CD4-positive, alpha-beta T cell treated with Interleukin-2 at 100 ng/mL for 4 hours (primary cell): ENCODE data around the gene HFE.
A peak's percentile ranks its signal among the peaks of the same experiment; 100 is the strongest.
"Not testable (repeated sequence)": the region's sequence is repeated elsewhere in the genome, so short reads cannot be mapped to it uniquely, and the experiment has no call there.

Experiments used
- DNase-seq: peaks from one replicate; pipeline ENCODE4 v3.0.0-alpha.2; 2020; ENCODE audit warnings: low spot score

HFE gene

DNA sequence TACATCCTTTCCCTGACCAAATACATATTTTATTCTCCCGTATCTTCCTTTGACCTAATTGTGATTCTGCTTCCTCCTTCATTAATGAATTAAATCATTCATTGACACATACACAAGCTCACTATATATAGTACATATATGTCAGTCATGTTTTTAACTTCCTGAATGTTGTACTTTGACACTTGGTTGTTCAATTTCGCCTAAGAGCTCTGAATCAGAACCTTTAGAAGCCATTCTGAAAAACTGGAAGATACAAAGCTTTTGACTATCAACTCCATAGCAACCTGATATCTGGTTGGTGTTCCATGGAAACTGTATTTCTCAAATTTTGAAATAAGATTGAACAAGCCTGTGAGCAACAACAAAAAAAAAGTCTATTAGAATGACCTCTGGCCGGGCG is 27.3 kb upstream of the HFE start:
- no peak for DNase-seq

DNA sequence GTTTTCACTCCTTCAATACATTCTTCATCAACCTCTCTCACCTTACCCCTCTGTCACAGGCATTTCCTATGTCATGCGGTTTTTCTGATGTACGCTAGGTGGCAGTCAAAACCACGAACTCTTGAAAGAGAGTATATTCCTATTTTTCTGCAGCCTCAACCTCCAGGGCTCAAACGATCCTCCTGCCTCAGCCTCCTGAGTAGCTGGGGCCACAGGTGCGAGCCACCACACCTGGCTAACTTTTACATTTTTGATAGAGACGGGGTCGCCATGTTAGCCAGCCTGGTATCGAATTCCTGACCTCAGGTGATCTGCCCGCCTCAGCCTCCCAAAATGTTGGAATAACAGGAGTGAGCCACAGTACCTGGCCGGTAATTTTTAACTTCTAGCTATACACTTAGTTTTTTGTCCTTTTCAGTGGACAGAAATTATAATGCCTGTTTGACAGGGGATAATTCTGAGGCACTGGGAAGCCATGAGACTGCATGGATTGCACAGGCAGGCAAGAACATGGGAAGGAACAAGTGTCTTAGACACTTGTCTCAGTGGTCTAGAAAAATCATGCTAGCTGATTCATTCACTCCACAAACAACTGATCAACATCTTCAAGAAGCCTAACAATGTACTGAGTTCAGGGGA is 22.5 kb upstream of the HFE start:
- DNase-seq = peak; percentile 71

DNA sequence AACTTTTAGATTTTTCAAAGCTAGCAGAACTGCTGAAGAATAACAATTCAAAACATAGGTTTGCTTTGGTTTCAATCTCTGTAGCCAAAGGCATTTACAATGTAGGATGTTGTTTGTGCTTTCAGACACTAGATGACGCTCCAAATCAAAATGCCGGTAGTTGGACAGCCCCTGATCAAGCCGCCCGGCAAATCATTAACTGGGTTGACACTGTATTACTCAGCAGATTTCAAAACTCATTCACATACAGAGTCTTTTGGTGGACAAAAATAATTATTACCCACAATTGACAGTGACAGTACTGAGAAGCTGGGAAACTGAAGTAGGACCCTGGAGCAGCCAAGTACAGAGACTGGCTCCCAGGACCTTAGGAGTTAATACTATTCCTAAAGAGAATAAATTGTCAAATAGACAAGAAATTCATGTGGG is 21.3 kb upstream of the HFE start:
- DNase-seq = peak; percentile 79

DNA sequence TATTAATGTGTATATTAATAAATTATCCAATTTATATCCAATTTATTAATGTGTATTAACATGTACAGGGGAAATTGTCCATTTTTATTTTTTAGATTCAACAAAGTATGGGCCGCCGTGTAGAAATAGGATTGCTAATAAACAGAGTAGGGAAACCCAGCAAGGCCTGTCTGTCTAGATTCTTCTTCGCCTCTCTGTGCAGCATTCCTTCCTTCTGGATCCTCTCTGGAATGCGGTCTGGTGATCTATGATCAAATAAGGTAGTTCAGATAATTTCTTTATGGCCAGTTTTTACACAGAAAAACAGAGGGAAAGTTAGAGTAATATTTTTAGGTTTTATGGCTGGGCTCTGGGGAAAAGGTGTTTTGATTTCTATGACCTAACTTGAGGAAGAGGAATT is 19.9 kb upstream of the HFE start:
- DNase-seq = no peak

DNA sequence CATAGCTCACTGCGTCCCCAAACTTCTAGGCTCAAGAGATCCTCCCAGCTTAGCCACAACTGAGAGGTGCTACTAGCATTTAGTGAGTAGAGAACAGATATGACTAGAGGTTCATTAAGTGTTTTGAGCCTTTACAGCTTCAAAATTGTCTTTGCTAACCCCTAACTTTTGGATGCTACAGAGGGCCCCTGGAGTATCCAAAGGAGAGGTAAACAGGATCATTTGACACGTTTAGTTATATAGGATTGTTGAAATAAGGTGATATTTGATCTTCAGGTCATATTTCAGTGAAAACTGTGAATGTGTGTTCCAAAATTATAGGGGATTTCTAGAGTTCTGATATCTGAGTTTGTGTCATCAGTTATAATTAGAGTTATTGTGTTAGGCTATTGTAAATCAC is 19.2 kb upstream of the HFE start:
- no peak for DNase-seq

DNA sequence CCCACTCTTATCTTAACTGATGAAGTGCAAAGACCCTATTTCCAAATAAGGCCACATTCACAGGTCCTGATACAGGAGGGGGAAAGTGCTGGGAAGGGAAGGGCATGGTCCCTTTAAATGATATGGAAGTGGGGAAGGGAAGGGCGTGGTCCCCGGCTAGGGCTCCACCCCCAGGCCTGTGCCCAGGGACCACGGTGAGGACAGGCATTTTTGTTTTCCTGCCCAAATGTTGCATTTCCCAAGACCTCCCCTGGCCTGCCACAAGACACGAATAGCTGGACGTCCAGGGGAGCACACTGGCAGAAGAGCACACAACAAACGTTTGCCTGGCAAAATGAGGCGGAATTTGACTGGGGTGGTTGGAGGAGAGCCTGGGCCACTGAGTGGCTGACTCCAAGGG is 16.1 kb upstream of the HFE start:
- DNase-seq = no peak

DNA sequence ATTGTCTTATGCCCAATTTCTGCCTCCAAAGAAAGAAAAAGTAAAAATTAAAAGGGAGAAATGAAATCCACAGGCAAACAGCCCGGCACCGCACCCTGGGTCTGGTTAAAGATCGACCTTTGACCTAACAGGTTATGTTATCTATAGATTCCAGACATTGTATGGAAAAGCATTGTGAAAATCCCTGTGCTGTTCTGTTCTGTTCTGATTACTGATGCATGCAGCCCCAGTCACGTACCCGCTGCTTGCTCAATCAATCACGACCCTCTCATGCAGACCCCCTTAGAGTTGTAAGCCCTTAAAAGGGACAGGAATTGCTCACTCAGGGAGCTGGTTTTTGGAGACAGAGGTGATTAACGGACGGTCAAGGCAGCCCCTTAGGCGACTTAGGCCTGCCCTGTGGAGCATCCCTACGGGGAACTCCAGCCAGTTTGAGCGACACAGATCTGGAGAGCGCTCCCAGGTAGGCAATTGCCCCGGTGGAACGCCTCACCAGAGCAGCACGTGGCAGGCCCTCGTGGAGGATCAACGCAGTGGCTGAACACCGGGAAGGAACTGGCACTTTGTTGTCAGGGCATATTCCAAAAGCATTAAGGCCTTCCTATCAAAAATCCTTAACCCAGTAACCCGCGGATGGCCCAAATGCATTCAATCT is 12.0 kb upstream of the HFE start:
- no peak for DNase-seq

DNA sequence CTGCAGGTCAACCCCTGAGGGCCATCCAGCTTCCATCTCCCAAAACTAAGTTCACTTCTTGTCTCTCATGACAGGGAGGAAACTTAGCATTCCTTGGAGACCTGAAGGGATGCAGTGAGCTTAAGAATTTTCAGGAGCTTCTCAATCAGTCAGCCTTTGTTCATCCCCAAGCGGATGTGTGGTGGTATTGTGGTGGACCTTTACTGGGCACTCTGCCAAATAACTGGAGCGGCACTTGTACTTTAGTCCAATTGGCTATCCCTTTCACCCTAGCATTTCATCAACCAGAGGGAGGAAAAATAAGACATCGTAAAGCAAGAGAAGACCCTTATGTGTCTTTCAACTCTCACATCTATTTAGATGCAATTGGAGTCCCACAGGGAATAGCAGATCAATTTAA is 9.2 kb upstream of the HFE start:
- DNase-seq = not testable (repeated sequence)

DNA sequence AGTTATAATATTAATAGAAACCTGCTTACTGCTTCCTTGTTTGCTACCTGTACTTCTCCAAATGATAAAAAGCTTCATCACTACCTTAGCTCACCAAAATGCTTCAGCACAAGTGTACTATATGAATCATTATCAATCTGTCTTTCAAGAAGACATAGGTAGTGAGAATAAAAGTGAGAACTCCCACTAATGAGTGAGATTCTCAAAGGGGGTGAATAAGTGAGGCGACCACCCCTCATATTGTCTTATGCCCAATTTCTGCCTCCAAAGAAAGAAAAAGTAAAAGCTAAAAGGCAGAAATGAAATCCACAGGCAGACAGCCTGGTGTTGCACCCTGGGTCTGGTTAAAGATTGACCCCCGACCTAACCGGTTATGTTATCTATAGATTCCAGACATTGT is 6.1 kb upstream of the HFE start:
- DNase-seq = not testable (repeated sequence)

DNA sequence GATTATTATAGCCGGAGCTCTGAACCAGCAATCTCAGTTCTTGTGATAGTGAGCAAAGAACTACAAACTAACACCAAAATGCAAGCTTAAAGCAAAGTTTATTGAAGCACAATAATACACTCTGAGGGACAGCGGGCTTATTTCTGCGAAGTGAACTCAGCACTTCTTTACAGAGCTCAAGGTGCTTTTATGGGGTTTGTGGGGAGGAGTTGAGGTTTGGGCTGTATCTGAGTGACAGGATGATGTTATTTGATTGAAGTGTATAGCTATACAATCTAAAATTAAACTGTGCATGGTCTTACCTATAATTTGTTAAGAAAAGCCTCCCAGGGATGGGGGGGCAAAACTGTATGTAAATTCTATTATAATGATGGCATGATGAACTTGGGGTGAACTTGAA is 1.0 kb upstream of the HFE start:
- peak; percentile 68 for DNase-seq

DNA sequence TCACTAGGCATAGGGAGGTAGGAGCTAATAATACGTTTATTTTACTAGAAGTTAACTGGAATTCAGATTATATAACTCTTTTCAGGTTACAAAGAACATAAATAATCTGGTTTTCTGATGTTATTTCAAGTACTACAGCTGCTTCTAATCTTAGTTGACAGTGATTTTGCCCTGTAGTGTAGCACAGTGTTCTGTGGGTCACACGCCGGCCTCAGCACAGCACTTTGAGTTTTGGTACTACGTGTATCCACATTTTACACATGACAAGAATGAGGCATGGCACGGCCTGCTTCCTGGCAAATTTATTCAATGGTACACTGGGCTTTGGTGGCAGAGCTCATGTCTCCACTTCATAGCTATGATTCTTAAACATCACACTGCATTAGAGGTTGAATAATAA is 1.1 kb downstream of the HFE start:
- DNase-seq = no peak

DNA sequence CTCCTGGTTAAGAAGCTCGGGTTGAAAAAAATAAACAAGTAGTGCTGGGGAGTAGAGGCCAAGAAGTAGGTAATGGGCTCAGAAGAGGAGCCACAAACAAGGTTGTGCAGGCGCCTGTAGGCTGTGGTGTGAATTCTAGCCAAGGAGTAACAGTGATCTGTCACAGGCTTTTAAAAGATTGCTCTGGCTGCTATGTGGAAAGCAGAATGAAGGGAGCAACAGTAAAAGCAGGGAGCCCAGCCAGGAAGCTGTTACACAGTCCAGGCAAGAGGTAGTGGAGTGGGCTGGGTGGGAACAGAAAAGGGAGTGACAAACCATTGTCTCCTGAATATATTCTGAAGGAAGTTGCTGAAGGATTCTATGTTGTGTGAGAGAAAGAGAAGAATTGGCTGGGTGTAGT is 2.0 kb downstream of the HFE start:
- no peak for DNase-seq

DNA sequence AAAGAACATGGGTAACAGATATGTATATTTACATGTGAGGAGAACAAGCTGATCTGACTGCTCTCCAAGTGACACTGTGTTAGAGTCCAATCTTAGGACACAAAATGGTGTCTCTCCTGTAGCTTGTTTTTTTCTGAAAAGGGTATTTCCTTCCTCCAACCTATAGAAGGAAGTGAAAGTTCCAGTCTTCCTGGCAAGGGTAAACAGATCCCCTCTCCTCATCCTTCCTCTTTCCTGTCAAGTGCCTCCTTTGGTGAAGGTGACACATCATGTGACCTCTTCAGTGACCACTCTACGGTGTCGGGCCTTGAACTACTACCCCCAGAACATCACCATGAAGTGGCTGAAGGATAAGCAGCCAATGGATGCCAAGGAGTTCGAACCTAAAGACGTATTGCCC is 5.2 kb downstream of the HFE start:
- DNase-seq = no peak

DNA sequence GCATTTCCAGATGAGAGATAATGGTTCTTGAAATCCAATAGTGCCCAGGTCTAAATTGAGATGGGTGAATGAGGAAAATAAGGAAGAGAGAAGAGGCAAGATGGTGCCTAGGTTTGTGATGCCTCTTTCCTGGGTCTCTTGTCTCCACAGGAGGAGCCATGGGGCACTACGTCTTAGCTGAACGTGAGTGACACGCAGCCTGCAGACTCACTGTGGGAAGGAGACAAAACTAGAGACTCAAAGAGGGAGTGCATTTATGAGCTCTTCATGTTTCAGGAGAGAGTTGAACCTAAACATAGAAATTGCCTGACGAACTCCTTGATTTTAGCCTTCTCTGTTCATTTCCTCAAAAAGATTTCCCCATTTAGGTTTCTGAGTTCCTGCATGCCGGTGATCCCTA is 6.8 kb downstream of the HFE start:
- DNase-seq = no peak

DNA sequence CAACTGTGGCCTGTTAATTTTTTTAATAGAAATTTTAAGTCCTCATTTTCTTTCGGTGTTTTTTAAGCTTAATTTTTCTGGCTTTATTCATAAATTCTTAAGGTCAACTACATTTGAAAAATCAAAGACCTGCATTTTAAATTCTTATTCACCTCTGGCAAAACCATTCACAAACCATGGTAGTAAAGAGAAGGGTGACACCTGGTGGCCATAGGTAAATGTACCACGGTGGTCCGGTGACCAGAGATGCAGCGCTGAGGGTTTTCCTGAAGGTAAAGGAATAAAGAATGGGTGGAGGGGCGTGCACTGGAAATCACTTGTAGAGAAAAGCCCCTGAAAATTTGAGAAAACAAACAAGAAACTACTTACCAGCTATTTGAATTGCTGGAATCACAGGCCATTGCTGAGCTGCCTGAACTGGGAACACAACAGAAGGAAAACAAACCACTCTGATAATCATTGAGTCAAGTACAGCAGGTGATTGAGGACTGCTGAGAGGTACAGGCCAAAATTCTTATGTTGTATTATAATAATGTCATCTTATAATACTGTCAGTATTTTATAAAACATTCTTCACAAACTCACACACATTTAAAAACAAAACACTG is 10.1 kb downstream of the HFE start:
- DNase-seq = peak; percentile 79

DNA sequence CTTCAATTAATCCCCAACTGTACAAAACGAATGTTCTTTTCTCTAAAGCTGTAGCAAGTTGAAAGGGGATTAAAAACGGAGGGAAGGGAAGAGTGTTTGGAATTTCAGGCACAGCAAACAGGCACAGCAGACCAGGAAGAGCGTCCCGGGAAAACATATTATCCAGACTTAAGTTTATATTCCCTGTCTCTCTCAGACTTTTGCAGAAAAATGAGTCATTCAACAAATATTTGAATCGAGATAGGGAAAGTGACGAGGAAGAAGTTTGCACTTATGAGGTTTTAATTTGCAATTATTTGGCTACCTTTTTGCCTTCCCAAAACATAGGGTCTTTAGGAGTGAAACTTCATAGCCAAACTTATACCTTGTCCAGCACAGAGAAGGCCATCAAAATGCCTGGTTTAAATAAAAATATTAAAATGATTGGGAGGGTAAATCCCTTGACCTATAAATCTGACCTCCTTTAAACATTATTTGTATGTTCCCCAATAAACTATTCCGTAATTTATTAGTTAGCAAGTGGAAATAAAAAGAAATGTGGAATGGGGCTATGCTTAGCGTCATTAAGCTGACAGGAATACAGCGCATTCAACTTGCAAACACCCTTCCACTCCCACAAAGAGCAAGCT is 16.0 kb downstream of the HFE start:
- DNase-seq = no peak

DNA sequence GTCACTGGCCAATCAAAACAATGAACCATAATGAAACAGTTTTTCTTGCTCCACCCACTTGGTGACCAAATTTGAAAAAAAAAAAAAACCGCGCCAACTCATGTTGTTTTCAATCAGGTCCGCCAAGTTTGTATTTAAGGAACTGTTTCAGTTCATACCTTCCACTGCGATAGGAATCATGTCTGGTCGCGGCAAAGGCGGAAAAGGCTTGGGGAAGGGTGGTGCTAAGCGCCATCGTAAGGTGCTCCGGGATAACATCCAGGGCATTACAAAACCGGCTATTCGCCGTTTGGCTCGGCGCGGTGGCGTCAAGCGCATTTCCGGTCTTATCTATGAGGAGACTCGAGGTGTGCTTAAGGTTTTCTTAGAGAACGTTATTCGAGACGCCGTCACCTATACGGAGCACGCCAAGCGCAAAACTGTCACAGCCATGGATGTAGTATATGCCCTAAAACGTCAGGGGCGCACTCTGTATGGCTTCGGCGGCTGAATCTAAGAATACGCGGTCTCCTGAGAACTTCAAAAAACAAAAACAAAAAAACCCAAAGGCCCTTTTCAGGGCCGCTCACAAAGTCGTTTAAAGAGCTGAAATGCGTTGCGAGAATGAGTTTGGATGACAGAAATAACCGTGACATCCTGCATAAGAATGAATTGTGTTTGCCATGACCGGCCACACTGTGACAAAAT is 16.7 kb downstream of the HFE start:
- DNase-seq = peak; percentile 95

DNA sequence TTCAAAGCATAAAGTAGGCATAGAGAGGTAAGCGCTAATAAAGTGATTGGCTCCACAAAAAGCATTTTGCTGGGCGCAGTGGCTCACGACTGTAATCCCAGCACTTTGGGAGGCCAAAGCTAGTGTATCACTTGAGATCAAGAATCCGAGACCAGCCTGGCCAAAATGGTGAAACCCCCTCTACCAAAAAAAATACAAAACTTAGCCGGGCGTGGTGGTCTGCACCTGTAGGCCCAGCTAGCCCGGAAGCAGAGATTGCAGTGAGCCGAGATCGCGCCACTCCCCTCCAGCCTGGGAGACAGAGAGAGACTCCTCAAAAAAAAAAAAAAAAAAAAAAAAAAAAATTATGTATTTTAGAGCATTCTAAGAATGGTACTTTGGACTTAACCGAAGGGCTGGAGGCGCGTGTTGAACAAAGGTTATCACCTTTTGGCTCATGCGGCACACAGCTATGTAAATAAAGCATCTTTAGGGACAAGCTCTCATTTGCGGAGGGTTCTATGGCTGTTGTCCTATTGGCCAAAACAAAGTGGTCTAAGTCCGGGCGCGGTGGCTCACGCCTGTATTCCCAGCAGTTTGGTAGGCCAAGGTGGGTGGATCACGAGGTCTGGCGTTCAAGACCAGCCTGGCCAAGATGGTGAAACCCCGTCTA is 17.4 kb downstream of the HFE start:
- no peak for DNase-seq

DNA sequence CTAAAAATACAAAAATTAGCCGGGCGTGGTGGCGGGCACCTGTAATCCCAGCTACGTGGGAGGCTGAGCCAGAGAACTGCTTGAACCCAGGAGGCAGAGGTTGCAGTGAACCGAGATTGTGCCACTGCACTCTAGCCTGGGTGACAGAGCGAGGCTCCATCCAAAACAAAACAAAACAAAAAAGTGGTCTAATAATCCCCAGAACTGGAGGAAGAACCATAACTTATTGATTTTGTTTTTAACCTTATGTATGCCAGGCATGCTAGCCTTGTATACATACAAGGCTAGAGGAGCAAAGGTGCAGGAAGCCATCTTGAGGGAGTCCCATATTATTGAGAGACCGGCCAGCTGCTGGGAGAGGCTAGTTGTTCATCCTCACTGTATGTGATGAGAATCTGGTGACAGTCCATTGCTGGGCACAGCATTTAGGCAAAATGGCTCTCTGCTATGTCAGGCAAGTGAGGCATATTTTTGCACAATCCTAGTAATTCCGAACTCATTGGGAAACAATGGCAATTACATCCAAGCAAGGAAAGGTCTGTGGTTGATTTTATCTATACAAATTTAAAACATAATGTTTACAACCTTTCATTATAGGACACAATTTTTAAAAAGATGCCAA is 18.0 kb downstream of the HFE start:
- DNase-seq = no peak

DNA sequence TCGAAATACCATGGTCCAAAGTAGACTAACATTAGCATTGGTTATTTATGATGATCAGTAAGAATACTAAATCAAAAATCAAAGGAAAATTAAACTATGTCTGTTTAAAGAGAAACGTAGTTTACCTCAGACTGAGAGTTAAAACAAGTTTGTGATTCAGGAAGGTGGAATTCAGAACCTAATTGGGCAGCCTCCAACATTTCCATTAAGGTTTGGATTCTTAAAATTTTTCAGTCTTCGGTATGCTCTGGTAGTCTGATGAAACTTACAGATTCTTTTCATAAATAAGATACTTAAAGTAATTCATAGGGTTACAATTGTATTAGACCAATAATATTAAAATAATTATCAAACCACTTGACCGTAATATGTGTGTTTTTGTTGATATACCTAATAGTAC is 18.6 kb downstream of the HFE start:
- DNase-seq = no peak

DNA sequence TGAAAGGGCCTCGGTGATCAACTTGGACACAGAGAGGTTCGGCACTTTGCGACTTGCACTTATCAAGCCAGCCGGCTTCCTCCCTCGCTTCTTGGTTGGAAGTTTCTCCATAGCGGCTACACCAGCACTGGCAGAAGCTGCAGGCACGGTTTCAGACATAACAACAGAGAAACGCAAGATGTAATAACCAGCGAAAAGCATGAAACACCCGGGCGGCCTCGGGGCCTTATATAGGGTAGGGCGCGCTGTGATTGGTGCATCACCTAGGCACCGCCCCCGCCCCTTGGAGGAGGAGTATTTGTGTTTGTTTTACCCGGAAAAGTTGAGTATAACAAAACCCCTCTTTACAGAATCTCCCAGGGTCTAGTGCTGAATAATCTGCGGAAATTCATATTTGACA is 20.7 kb downstream of the HFE start:
- no peak for DNase-seq

DNA sequence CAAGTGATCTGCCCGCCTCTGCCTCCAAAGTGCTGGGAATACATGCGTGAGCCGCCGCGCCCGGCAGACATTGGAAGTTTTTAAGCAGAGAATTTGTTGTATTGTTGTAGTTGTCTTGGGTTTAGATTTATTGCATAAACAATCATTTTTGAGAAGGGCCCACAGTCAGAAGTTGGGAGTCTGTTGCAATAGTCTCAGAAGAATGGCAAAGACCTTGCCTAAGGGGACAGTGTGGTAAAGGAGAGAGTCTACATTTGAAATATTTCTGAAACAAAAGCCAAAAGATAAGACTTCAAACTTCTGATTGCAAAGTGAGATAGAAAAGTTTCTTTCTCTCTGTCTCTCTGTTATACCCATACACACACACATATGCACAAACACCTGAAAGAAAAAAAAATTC is 22.5 kb downstream of the HFE start:
- no peak for DNase-seq
